Adrenal gland (tissue), 12 donors: ENCODE results near the gene COMMD8. TPM values are rescaled to one million over a fixed set of nuclear protein-coding genes. Genes with fewer than 3 reads are reported as not detected.

ENCODE experiments used
- DNase-seq, 7 donors: peaks; one replicate each; pipeline ENCODE4 v3.0.0-alpha.2; 2019 to 2020
- H3K27ac ChIP-seq, 5 donors: fragments of 200-600 bp; sonication (generic) in 4 of 5; 1 replicate in 3 of 5; 2 replicates in 2 of 5; pipeline versions ENCODE4 v1.5.1 to v1.8.0; 2016 to 2020; ENCODE audit warnings: mild to moderate bottlenecking in 1 of 5
- H3K27me3 ChIP-seq: fragments of 200-600 bp; 2 replicates; pipeline ENCODE4 v1.8.0; 2021
- H3K36me3 ChIP-seq, 2 donors: fragments of 200-600 bp; replicated peaks in 1 of 2; 1 replicate in 1 of 2; 2 replicates in 1 of 2; pipeline versions ENCODE4 v1.5.1 to v1.8.0; 2018 to 2022
- H3K4me1 ChIP-seq, 2 donors: fragments of 200-600 bp; replicated peaks in 1 of 2; 1 replicate in 1 of 2; 2 replicates in 1 of 2; pipeline versions ENCODE4 v1.5.1 to v1.8.0; 2018 to 2021
- H3K4me3 ChIP-seq, 4 donors: fragments of 200-600 bp; sonication (generic) in 3 of 4; one replicate each; pipeline ENCODE4 v1.5.1; 2016 to 2018
- H3K9me3 ChIP-seq, 3 donors: fragments of 200-600 bp; sonication (generic) in 1 of 3; replicated peaks in 1 of 3; 1 replicate in 2 of 3; 2 replicates in 1 of 3; pipeline versions ENCODE4 v1.5.1 to v1.8.0; 2016 to 2021
- POLR2A ChIP-seq, 2 donors: fragments of 450-650 bp; IDR thresholded peaks; one replicate each; pipeline ENCODE4 v1.6.1; 2017; ENCODE audit warnings: antibody characterized with exemption in 2 of 2, mild to moderate bottlenecking in 2 of 2, moderate library complexity in 1 of 2
- WGBS, 4 donors: extraction: QIAGEN DNeasy Blood & Tissue Kit in 2 of 4; methylation state at CpG; one replicate each; pipeline versions ENCODE4 v1.1.5 to v1.1.7; 2013 to 2017; 5-methylcytosine and 5-hydroxymethylcytosine counted together
- intact Hi-C, 2 donors: fragments of 100-400 bp; cut with DNase I; formaldehyde crosslinking; loops; one replicate each; pipeline versions ENCODE4 v1.14.1 to v1.15.0; 2022 to 2023
- polyA plus RNA-seq, 3 donors: library from polyadenylated mRNA; stranded (reverse); fragments of 200-250 nt in 2 of 3; fragments of 350-450 nt in 1 of 3; fragmentation: Illumina TruSeq in 1 of 3; extraction: RNeasy Lipid Tissue Mini Kit (QIAGEN cat#74804) in 1 of 3; gene quantifications; one replicate each; pipeline ENCODE4 v1.2.3, GENCODE V29; 2013 to 2014
- total RNA-seq, 9 donors: library from RNA; depleted of rRNA in 4 of 9; stranded (reverse); fragments of >200 nt in 4 of 9; fragments of 120-200 nt in 1 of 9; fragmentation: NEBNext Ultra II Directional in 1 of 9; extraction: Animal tissue kit (Norgen Biotek cat#: 25700) in 1 of 9; gene quantifications; one replicate each; pipeline versions ENCODE4 v1.1.0 to v1.2.4, GENCODE V29; 2013 to 2023
- TF ChIP-seq, protein P1 (sequence below), 6 experiments: fragments of 450-650 bp in 4 of 6; fragments of 200-600 bp in 2 of 6; sonication (generic) in 1 of 6; IDR thresholded peaks; 1 replicate in 5 of 6; 2 replicates in 1 of 6; pipeline versions ENCODE4 v1.5.1 to v1.8.0; 2016 to 2021; ENCODE audit warnings: antibody characterized with exemption in 6 of 6, mild to moderate bottlenecking in 2 of 6, moderate library complexity in 1 of 6
- donor health status: healthy with polysubstance abuse.
- donor health status: Bipolar disorder and iron deficiency.
- donor health status: DM: yes; HTN: yes; CAD: no.
- donor health status: DM: no; HTN: no; CAD: no.
- donor health status: DM: no; HTN: no; CAD: no.
- donor health status: DM: yes; HTN: yes; CAD: no.

COMMD8 gene
- total and polyA plus RNA-seq, 12 donors, result 6.3 to 33.2 (median 16.1) TPM

DNA sequence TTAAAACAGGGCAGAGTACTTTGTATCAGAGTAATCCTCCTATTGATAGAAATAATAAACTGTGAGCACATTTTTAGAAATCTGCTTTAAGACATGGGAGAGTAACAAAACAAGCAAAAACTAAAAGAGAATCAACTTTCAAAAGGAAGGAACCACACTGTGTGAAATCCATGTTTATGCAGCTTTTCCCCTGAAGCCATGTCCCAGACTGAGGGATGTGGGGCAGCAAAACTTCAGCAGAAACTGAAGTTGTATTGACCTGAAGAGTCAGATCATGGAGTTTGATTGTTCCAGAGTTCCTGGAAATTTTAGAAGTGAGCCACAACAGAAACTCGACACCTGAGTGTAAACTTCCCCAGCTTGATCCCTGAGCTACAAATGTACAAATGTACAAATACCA is 53.2 kb downstream of the COMMD8 start:
- 71 to 78% (median 77%) methylated on average over 1 of the region's 1 CpG for WGBS, 4 donors

GRCh38 chr4:47406408-47406807 is 57.1 kb downstream of the COMMD8 start:
- Histone ChIP-seq H3K36me3 (no peaks in the 10 kb centered on the region), H3K4me3 (no peak overlapping the region), H3K4me1 (no peaks in the 10 kb centered on the region), H3K27ac (no peak overlapping the region), H3K9me3 (no peaks in the 10 kb centered on the region), H3K27me3 (peaks cover 8% of the 10 kb centered on the region)
- intact Hi-C loops, result no loop called here
- DNase-seq, result no peak
- WGBS, 4 donors, result 63 to 81% (median 69%) methylated on average over 2 of the region's 2 CpGs
- TF ChIP-seq, protein P1, sequence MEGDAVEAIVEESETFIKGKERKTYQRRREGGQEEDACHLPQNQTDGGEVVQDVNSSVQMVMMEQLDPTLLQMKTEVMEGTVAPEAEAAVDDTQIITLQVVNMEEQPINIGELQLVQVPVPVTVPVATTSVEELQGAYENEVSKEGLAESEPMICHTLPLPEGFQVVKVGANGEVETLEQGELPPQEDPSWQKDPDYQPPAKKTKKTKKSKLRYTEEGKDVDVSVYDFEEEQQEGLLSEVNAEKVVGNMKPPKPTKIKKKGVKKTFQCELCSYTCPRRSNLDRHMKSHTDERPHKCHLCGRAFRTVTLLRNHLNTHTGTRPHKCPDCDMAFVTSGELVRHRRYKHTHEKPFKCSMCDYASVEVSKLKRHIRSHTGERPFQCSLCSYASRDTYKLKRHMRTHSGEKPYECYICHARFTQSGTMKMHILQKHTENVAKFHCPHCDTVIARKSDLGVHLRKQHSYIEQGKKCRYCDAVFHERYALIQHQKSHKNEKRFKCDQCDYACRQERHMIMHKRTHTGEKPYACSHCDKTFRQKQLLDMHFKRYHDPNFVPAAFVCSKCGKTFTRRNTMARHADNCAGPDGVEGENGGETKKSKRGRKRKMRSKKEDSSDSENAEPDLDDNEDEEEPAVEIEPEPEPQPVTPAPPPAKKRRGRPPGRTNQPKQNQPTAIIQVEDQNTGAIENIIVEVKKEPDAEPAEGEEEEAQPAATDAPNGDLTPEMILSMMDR (IDR thresholded peaks at IDR 0.05), result no peak
- no peak for TF ChIP-seq POLR2A (IDR thresholded peaks at IDR 0.05)

More for the DNA sequence above, 53.2 kb downstream of the COMMD8 start:
- no peaks in the 10 kb centered on the region for H3K27me3 ChIP-seq
- no peaks in the 10 kb centered on the region for H3K36me3 ChIP-seq
- TF ChIP-seq, protein P1 (IDR thresholded peaks at IDR 0.05), result no peak
- TF ChIP-seq POLR2A (IDR thresholded peaks at IDR 0.05), result no peak
- no peaks in the 10 kb centered on the region for H3K9me3 ChIP-seq
- no peak for DNase-seq
- no peak overlapping the region for H3K27ac ChIP-seq
- H3K4me1 ChIP-seq, result no peaks in the 10 kb centered on the region
- intact Hi-C loops, result no loop called here
- H3K4me3 ChIP-seq, result no peak overlapping the region

Other genes starting within 250 kb of the COMMD8 start
- gene ATP10D, start 21.6 kb upstream of the COMMD8 start, total RNA-seq, result 10 to 100 TPM; 13.6 to 70.0 (median 39.2) TPM
- gene ATP10D, start 21.6 kb upstream of the COMMD8 start, polyA plus RNA-seq, result 10 to 100 TPM in 1 of 3 donors, 1 to 10 TPM in 2; 3.8 to 17.3 (median 5.0) TPM